Pancreas (tissue), 10 donors: ENCODE results near the gene SHF. TPM values are rescaled to one million over a fixed set of nuclear protein-coding genes. Genes with fewer than 3 reads are reported as not detected.

ENCODE experiments used
- ATAC-seq, 4 donors: fragments of 200-7000 bp; cut with Tn5 transposase; one replicate each; pipeline versions ENCODE4 v1.8.0 to v1.9.1; 2020; ENCODE audit warnings: mild to moderate bottlenecking in 4 of 4, moderate library complexity in 4 of 4
- DNase-seq, 6 donors: peaks; one replicate each; pipeline ENCODE4 v3.0.0-alpha.2; 2020
- FAIRE-seq: peaks from 2 replicates; lab custom pipeline; 2012; peaks lifted over from hg19 to GRCh38; lab: Jason Lieb, UNC
- H3K27ac ChIP-seq, 4 donors: fragments of 200-600 bp; sonication (generic); 1 replicate in 3 of 4; 2 replicates in 1 of 4; pipeline versions ENCODE4 v1.5.0 to v1.8.0; 2020
- H3K27me3 ChIP-seq, 4 donors: fragments of 200-600 bp; one replicate each; pipeline ENCODE4 v1.8.0; 2021
- H3K36me3 ChIP-seq, 3 donors: fragments of 200-600 bp; sonication (generic) in 1 of 3; one replicate each; pipeline versions ENCODE4 v1.5.0 to v1.8.0; 2020 to 2021
- H3K4me1 ChIP-seq, 3 donors: fragments of 200-600 bp; one replicate each; pipeline ENCODE4 v1.8.0; 2021
- H3K4me3 ChIP-seq, 4 donors: fragments of 200-600 bp; sonication (generic) in 2 of 4; one replicate each; pipeline versions ENCODE4 v1.5.0 to v1.8.0; 2020 to 2021
- H3K9me3 ChIP-seq, 4 donors: fragments of 200-600 bp; one replicate each; pipeline ENCODE4 v1.8.0; 2021
- CTCF ChIP-seq, 4 donors: fragments of 200-600 bp; sonication (generic) in 3 of 4; IDR thresholded peaks; one replicate each; pipeline versions ENCODE4 v1.5.0 to v1.8.0; 2021; ENCODE audit warnings: antibody characterized with exemption in 4 of 4
- WGBS, 2 donors: extraction: QIAGEN DNeasy Blood & Tissue Kit; methylation state at CpG; one replicate each; pipeline ENCODE4 v1.1.7; 2013; 5-methylcytosine and 5-hydroxymethylcytosine counted together
- intact Hi-C, 3 donors: fragments of 100-400 bp; cut with DNase I; formaldehyde crosslinking; loops; one replicate each; pipeline versions ENCODE4 v1.11.1 to v1.14.2; 2022
- polyA plus RNA-seq, 2 donors: library from polyadenylated mRNA; stranded (reverse); fragments of 200-250 nt; gene quantifications; one replicate each; pipeline ENCODE4 v1.2.3, GENCODE V29; 2013
- total RNA-seq, 6 donors: library from RNA; stranded (reverse); fragmentation: NEBNext Ultra II Directional in 4 of 6; extraction: Animal tissue kit (Norgen Biotek cat#: 25700) in 4 of 6; gene quantifications; one replicate each; pipeline versions ENCODE4 v1.2.1 to v1.2.4, GENCODE V29; 2021 to 2023
- donor health status: healthy with polysubstance abuse.
- donor health status: DM: no; HTN: no; CAD: no; lungs with moderate emphysema.
- donor health status: DM: no; HTN: no; CAD: no.
- donor health status: control.
- donor health status: control.
- donor health status: Bipolar disorder and iron deficiency.
- donor health status: DM: yes; HTN: yes; CAD: no.
- donor health status: DM: no; HTN: no; CAD: no.
- donor health status: DM: no; HTN: no; CAD: no.
- donor health status: DM: yes; HTN: yes; CAD: no.

Gene SHF
- total and polyA plus RNA-seq, 8 donors: 1.0 to 3.7 (median 2.0) TPM

- intact Hi-C loops: no loop called here
These were observed 54.8 kb downstream of the SHF start for GRCh38 chr15:45132844-45133560.

DNA sequence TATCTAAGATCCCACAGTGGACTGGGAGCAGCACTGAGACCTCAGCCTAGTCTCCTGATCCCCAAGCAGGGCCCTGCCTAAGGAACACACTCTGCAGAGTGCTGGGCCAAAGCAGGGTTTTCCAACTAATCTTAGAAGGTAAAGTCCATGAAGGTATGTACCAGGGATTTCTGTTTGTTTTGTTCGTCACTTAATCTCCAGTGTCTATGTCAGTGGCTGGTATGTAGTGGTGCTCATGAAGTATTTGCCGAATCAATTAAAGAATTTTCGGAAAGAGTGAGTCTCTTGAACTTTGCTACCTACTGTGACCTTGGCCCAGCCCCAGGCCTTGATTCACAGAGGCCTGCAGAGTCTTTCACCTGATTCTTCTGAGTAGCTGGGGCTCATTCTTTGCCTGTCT is 56.3 kb downstream of the SHF start:
- FAIRE-seq: no peak
- Histone ChIP-seq H3K36me3 (no peaks in the 10 kb centered on the region), H3K27me3 (peaks cover 0 to 7% (median 2%) of the 10 kb centered on the region in 4 donors), H3K27ac (no peak overlapping the region), H3K9me3 (no peaks in the 10 kb centered on the region), H3K4me3 (no peak overlapping the region), H3K4me1 (no peaks in the 10 kb centered on the region)
- TF ChIP-seq CTCF (IDR thresholded peaks at IDR 0.05): no peak
- no peak for ATAC-seq
- intact Hi-C loops: no loop called here
- 38 to 48% methylated on average over 3 of the region's 3 CpGs for WGBS, 2 donors
- no peak for DNase-seq

More at GRCh38 chr15:45132844-45133560, 54.8 kb downstream of the SHF start:
- DNase-seq: no peak
- no peak for TF ChIP-seq CTCF (IDR thresholded peaks at IDR 0.05)
- H3K27ac ChIP-seq: no peak overlapping the region
- ATAC-seq: no peak
- no peaks in the 10 kb centered on the region for H3K4me1 ChIP-seq
- peaks cover 0 to under 1% (median 0%) of the 10 kb centered on the region in 4 donors for H3K27me3 ChIP-seq
- no peaks in the 10 kb centered on the region for H3K9me3 ChIP-seq
- 78 to 81% methylated on average over 3 of the region's 3 CpGs for WGBS, 2 donors
- no peaks in the 10 kb centered on the region for H3K36me3 ChIP-seq
- FAIRE-seq: no peak
- H3K4me3 ChIP-seq: no peak overlapping the region

GRCh38 chr15:45130291-45131000 is 57.3 kb downstream of the SHF start:
- H3K4me3 ChIP-seq: no peak overlapping the region
- 91 to 92% methylated on average over 7 of the region's 7 CpGs for WGBS, 2 donors
- no peak overlapping the region for H3K27ac ChIP-seq
- DNase-seq: peak in 1 of 6 donors; percentile 21
- peak in 1 of 4 donors; percentile 10 for ATAC-seq
- H3K36me3 ChIP-seq: no peaks in the 10 kb centered on the region
- peaks cover 0 to 7% (median 2%) of the 10 kb centered on the region in 4 donors for H3K27me3 ChIP-seq
- intact Hi-C loops: no loop called here
- no peaks in the 10 kb centered on the region for H3K4me1 ChIP-seq
- FAIRE-seq: no peak
- TF ChIP-seq CTCF (IDR thresholded peaks at IDR 0.05): no peak
- no peaks in the 10 kb centered on the region for H3K9me3 ChIP-seq

- intact Hi-C loops: no loop called here
- WGBS, 2 donors: 23 to 29% methylated on average over 46 of the region's 46 CpGs
- TF ChIP-seq CTCF (IDR thresholded peaks at IDR 0.05): no peak
- Histone ChIP-seq H3K27me3 (peaks cover 0 to 7% (median 2%) of the 10 kb centered on the region in 4 donors), H3K9me3 (no peaks in the 10 kb centered on the region), H3K4me1 (no peaks in the 10 kb centered on the region), H3K27ac (no peak within 1 kb of the TSS), H3K4me3 (peak within 1 kb of the TSS in 1 of 4 donors; percentile 11), H3K36me3 (no peaks in the 10 kb centered on the region)
- DNase-seq (peak in 2 of 6 donors; percentile 10 to 63), ATAC-seq (peak; percentile 33 to 61 (median 56)), FAIRE-seq (no peak)
These were observed 58.1 kb downstream of the SHF start, which contains the start of the genes DUOX1 and DUOXA1 for GRCh38 chr15:45129651-45130129. Gene DUOX1 (plus strand): TSS chr15:45129994. CDS start chr15:45131967, 1,973 bp downstream. Gene DUOXA1 (minus strand): TSS chr15:45129879. CDS start chr15:45123014, 6,865 bp downstream.
